NB4 (cell line): Measurements from ENCODE around the gene MFF.

Source experiments
- DNase-seq: peaks from one replicate; pipeline ENCODE4 v3.0.0; 2010; ENCODE audit warnings: low read depth
- H3K4me3 ChIP-seq: one replicate; pipeline ENCODE4 v1.5.1; 2011; ENCODE audit warnings: mild to moderate bottlenecking, low read depth, low read length, moderate library complexity
- CTCF ChIP-seq: IDR thresholded peaks from one replicate; pipeline ENCODE4 v1.5.1; 2012; ENCODE audit warnings: low read depth, low read length
- MAX ChIP-seq: IDR thresholded peaks from 2 replicates; pipeline ENCODE4 v1.6.1; 2011; ENCODE audit warnings: low read depth, low read length
- MYC ChIP-seq: IDR thresholded peaks from 2 replicates; pipeline ENCODE4 v1.6.1; 2011; ENCODE audit warnings: low read depth, low read length
- POLR2A ChIP-seq: IDR thresholded peaks from 2 replicates; pipeline ENCODE4 v1.6.1; 2011; ENCODE audit warnings: mild to moderate bottlenecking; ENCODE audit not compliant: insufficient read length; ENCODE audit errors: extremely low read depth

The MFF gene

GRCh38 chr2:227293531-227293930, 31.5 kb upstream of the MFF start:
- DNase-seq = no peak
- TF ChIP-seq CTCF (no peak), MAX (no peak), MYC (no peak), POLR2A (no peak)
- H3K4me3 ChIP-seq = no peak overlapping the region

- no peak for TF ChIP-seq CTCF
- no peak for TF ChIP-seq MAX
- TF ChIP-seq POLR2A = no peak
- TF ChIP-seq MYC = no peak
- H3K4me3 ChIP-seq = no peak overlapping the region
- no peak for DNase-seq
Measured at GRCh38 chr2:227295806-227296205, 29.2 kb upstream of the MFF start.

GRCh38 chr2:227296671-227297405, 28.2 kb upstream of the MFF start:
- no peak for DNase-seq
- H3K4me3 ChIP-seq = no peak overlapping the region
- TF ChIP-seq CTCF (no peak), POLR2A (no peak), MAX (no peak), MYC (no peak)

GRCh38 chr2:227301523-227301922, 23.5 kb upstream of the MFF start:
- DNase-seq = no peak
- no peak overlapping the region for H3K4me3 ChIP-seq
- TF ChIP-seq POLR2A (no peak), MAX (no peak), MYC (no peak), CTCF (no peak)

GRCh38 chr2:227308784-227309183, 16.3 kb upstream of the MFF start:
- TF ChIP-seq CTCF = no peak
- no peak for TF ChIP-seq POLR2A
- TF ChIP-seq MYC = no peak
- no peak for TF ChIP-seq MAX
- no peak overlapping the region for H3K4me3 ChIP-seq
- no peak for DNase-seq

- DNase-seq = no peak
- no peak for TF ChIP-seq MAX
- TF ChIP-seq CTCF = no peak
- no peak for TF ChIP-seq MYC
- no peak for TF ChIP-seq POLR2A
- H3K4me3 ChIP-seq = no peak overlapping the region
Measured at GRCh38 chr2:227310756-227311110, 14.3 kb upstream of the MFF start.
